ENCODE results near the gene BRD7. TPM values are rescaled to one million over a fixed set of nuclear protein-coding genes. Genes with fewer than 3 reads are reported as not detected.

Gene BRD7
- total RNA-seq, 1 experiment from 2014 or later: 122 TPM

DNA sequence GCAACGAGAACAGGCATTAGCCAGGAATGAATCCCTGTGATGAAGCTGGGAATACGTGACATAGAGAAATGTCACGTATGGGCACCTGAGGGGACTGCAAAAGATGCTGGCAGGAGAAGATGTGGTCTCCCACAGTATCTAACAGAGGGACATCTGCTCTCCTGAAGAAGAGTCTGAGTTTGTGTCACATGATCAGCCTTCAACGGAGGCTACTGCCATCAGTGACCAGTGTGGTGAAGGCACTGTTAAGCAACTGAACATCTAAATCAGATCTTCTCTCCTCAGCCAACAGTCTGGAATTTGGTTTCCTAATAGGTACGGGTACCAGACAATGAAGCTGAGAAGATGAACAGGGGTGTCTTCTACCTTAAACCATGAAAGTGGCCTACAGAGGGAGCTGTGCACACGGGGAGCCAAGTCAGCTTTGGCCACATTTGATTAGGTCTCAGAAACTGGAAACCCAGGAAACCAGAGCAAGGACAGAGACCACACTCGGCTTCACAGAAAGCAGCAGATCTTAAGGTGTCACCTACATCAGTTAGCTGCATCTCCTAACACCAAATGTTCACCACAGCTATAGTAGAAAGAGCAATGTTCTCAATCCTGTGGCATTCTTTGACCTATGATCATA is 41.8 kb downstream of the BRD7 start:
- H3K9me3 Mint-ChIP-seq: no peaks in the 10 kb centered on the region
- TF ChIP-seq ELF4 (CRISPR knock-in tag; IDR thresholded peaks at IDR 0.05; ENCODE audit: low read depth) (no peak), CBFB (CRISPR knock-in tag; IDR thresholded peaks at IDR 0.05; ENCODE audit: low read depth) (no peak), JUN (CRISPR knock-in tag; IDR thresholded peaks at IDR 0.05) (no peak), JAZF1 (CRISPR knock-in tag; IDR thresholded peaks at IDR 0.05) (no peak)
- TF ChIP-seq, protein P1, sequence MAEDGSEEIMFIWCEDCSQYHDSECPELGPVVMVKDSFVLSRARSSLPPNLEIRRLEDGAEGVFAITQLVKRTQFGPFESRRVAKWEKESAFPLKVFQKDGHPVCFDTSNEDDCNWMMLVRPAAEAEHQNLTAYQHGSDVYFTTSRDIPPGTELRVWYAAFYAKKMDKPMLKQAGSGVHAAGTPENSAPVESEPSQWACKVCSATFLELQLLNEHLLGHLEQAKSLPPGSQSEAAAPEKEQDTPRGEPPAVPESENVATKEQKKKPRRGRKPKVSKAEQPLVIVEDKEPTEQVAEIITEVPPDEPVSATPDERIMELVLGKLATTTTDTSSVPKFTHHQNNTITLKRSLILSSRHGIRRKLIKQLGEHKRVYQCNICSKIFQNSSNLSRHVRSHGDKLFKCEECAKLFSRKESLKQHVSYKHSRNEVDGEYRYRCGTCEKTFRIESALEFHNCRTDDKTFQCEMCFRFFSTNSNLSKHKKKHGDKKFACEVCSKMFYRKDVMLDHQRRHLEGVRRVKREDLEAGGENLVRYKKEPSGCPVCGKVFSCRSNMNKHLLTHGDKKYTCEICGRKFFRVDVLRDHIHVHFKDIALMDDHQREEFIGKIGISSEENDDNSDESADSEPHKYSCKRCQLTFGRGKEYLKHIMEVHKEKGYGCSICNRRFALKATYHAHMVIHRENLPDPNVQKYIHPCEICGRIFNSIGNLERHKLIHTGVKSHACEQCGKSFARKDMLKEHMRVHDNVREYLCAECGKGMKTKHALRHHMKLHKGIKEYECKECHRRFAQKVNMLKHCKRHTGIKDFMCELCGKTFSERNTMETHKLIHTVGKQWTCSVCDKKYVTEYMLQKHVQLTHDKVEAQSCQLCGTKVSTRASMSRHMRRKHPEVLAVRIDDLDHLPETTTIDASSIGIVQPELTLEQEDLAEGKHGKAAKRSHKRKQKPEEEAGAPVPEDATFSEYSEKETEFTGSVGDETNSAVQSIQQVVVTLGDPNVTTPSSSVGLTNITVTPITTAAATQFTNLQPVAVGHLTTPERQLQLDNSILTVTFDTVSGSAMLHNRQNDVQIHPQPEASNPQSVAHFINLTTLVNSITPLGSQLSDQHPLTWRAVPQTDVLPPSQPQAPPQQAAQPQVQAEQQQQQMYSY (CRISPR knock-in tag; IDR thresholded peaks at IDR 0.05): no peak
- TF ChIP-seq, protein P2, sequence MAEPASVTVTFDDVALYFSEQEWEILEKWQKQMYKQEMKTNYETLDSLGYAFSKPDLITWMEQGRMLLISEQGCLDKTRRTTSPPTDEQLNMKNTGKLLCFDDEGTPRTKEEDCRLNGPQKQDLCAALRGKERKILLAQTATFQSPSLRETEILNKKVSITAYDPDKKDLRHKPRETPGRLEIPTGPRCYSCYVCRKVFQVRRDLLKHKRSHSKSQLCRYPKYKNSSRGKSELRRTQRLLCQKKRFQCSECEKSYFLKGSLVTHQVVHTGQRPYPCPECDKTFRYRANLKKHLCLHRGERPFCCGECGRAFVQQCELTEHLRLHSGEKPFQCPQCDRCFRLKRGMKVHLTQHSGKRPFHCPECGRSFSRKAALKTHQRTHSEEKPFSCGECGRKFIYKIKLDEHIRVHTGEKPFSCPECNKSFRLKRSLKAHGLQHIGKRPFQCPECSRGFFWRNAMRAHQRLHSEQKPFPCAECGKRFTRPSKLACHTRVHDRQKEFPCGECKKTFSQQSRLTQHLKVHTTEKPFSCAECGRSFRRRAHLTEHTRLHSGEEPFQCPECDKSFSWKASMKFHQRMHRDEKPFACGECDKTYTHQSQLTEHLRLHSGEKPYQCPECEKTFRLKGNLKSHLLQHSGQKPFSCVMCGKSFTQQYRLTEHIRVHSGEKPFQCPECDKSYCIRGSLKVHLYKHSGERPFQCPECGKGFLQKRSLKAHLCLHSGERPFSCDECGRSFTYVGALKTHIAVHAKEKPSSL (CRISPR knock-in tag; conservative IDR thresholded peaks at IDR 0.05): no peak
- TF ChIP-seq, protein P3, sequence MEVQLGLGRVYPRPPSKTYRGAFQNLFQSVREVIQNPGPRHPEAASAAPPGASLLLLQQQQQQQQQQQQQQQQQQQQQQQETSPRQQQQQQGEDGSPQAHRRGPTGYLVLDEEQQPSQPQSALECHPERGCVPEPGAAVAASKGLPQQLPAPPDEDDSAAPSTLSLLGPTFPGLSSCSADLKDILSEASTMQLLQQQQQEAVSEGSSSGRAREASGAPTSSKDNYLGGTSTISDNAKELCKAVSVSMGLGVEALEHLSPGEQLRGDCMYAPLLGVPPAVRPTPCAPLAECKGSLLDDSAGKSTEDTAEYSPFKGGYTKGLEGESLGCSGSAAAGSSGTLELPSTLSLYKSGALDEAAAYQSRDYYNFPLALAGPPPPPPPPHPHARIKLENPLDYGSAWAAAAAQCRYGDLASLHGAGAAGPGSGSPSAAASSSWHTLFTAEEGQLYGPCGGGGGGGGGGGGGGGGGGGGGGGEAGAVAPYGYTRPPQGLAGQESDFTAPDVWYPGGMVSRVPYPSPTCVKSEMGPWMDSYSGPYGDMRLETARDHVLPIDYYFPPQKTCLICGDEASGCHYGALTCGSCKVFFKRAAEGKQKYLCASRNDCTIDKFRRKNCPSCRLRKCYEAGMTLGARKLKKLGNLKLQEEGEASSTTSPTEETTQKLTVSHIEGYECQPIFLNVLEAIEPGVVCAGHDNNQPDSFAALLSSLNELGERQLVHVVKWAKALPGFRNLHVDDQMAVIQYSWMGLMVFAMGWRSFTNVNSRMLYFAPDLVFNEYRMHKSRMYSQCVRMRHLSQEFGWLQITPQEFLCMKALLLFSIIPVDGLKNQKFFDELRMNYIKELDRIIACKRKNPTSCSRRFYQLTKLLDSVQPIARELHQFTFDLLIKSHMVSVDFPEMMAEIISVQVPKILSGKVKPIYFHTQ (CRISPR knock-in tag; IDR thresholded peaks at IDR 0.05): no peak
- ChIA-PET POLR2A (no interaction called here), CTCF (interaction anchor here (0.5 to 2.4 kb wide), 36 partner anchors 10 to 350 kb away, joined by 3 to 26 read pairs (median 4); partner anchors contain the start of gene NKD1)
- ATAC-seq: peak; percentile 68
- H3K27ac Mint-ChIP-seq: no peak overlapping the region
- no peak for DNase-seq (ENCODE audit: low spot score)
- no peaks in the 10 kb centered on the region for H3K4me1 Mint-ChIP-seq
- peaks cover 38% of the 10 kb centered on the region for H3K36me3 Mint-ChIP-seq
- H3K27me3 Mint-ChIP-seq (ENCODE audit: low read depth): no peaks in the 10 kb centered on the region
- H3K4me3 Mint-ChIP-seq: no peak overlapping the region

DNA sequence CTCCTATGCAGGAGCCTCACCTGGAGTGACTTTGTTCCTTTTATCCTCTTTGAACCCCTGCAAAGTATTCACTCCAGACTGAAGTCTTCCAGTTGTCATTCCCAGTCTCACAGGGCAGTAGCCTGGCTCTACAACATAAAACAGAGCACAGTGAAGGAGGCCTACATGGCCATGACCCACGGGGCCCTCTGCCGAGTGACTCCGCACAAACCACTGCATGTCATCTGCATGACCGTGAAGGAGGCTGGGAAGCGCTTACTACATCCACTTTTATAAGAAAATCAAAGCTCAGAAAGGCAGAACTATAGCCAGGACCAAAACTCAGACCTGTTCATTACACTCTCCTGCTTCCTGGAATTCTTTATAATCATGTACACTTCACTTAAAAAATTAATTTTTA is 42.5 kb downstream of the BRD7 start:
- ChIA-PET CTCF (interaction anchor here (1.1 to 2.4 kb wide), 6 partner anchors 28 to 268 kb away, joined by 3 to 26 read pairs (median 6); no protein-coding TSS in a partner anchor), POLR2A (no interaction called here)
- Mint-ChIP-seq H3K9me3 (no peaks in the 10 kb centered on the region), H3K4me1 (no peaks in the 10 kb centered on the region), H3K36me3 (peaks cover 40% of the 10 kb centered on the region), H3K4me3 (no peak overlapping the region), H3K27ac (no peak overlapping the region), H3K27me3 (ENCODE audit: low read depth) (no peaks in the 10 kb centered on the region)
- ATAC-seq: no peak
- no peak for DNase-seq (ENCODE audit: low spot score)
- no peak for TF ChIP-seq FOXP1 (CRISPR knock-in tag; IDR thresholded peaks at IDR 0.05; ENCODE audit: borderline replicate concordance)
- TF ChIP-seq KAT7 (CRISPR knock-in tag; IDR thresholded peaks at IDR 0.05; ENCODE audit: borderline replicate concordance): no peak
- no peak for TF ChIP-seq ZNF219 (CRISPR knock-in tag; IDR thresholded peaks at IDR 0.05; ENCODE audit: borderline replicate concordance)
- no peak for TF ChIP-seq ESRRA (CRISPR knock-in tag; IDR thresholded peaks at IDR 0.05; ENCODE audit: borderline replicate concordance)
- TF ChIP-seq, protein P4, sequence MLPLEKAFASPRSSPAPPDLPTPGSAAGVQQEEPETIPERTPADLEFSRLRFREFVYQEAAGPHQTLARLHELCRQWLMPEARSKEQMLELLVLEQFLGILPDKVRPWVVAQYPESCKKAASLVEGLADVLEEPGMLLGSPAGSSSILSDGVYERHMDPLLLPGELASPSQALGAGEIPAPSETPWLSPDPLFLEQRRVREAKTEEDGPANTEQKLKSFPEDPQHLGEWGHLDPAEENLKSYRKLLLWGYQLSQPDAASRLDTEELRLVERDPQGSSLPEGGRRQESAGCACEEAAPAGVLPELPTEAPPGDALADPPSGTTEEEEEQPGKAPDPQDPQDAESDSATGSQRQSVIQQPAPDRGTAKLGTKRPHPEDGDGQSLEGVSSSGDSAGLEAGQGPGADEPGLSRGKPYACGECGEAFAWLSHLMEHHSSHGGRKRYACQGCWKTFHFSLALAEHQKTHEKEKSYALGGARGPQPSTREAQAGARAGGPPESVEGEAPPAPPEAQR (CRISPR knock-in tag; IDR thresholded peaks at IDR 0.05): no peak
- TF ChIP-seq, protein P5, sequence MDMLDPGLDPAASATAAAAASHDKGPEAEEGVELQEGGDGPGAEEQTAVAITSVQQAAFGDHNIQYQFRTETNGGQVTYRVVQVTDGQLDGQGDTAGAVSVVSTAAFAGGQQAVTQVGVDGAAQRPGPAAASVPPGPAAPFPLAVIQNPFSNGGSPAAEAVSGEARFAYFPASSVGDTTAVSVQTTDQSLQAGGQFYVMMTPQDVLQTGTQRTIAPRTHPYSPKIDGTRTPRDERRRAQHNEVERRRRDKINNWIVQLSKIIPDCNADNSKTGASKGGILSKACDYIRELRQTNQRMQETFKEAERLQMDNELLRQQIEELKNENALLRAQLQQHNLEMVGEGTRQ (CRISPR knock-in tag; IDR thresholded peaks at IDR 0.05): no peak
- TF ChIP-seq, protein P6, sequence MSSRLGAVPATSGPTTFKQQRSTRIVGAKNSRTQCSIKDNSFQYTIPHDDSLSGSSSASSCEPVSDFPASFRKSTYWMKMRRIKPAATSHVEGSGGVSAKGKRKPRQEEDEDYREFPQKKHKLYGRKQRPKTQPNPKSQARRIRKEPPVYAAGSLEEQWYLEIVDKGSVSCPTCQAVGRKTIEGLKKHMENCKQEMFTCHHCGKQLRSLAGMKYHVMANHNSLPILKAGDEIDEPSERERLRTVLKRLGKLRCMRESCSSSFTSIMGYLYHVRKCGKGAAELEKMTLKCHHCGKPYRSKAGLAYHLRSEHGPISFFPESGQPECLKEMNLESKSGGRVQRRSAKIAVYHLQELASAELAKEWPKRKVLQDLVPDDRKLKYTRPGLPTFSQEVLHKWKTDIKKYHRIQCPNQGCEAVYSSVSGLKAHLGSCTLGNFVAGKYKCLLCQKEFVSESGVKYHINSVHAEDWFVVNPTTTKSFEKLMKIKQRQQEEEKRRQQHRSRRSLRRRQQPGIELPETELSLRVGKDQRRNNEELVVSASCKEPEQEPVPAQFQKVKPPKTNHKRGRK (CRISPR knock-in tag; IDR thresholded peaks at IDR 0.05; ENCODE audit: borderline replicate concordance): no peak
- TF ChIP-seq, protein P7, sequence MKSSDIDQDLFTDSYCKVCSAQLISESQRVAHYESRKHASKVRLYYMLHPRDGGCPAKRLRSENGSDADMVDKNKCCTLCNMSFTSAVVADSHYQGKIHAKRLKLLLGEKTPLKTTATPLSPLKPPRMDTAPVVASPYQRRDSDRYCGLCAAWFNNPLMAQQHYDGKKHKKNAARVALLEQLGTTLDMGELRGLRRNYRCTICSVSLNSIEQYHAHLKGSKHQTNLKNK (CRISPR knock-in tag; IDR thresholded peaks at IDR 0.05): no peak
- TF ChIP-seq, protein P8, sequence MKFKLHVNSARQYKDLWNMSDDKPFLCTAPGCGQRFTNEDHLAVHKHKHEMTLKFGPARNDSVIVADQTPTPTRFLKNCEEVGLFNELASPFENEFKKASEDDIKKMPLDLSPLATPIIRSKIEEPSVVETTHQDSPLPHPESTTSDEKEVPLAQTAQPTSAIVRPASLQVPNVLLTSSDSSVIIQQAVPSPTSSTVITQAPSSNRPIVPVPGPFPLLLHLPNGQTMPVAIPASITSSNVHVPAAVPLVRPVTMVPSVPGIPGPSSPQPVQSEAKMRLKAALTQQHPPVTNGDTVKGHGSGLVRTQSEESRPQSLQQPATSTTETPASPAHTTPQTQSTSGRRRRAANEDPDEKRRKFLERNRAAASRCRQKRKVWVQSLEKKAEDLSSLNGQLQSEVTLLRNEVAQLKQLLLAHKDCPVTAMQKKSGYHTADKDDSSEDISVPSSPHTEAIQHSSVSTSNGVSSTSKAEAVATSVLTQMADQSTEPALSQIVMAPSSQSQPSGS (CRISPR knock-in tag; IDR thresholded peaks at IDR 0.05; ENCODE audit: borderline replicate concordance, low read depth): no peak
- TF ChIP-seq JAZF1 (CRISPR knock-in tag; IDR thresholded peaks at IDR 0.05): no peak
- no peak for TF ChIP-seq ELF4 (CRISPR knock-in tag; IDR thresholded peaks at IDR 0.05; ENCODE audit: low read depth)
- TF ChIP-seq SOX15 (CRISPR knock-in tag; IDR thresholded peaks at IDR 0.05): no peak
- TF ChIP-seq ATF1 (CRISPR knock-in tag; IDR thresholded peaks at IDR 0.05): no peak
- no peak for TF ChIP-seq ZNF671 (CRISPR knock-in tag; IDR thresholded peaks at IDR 0.05)
